ENCODE measurements around the gene SLC7A1. TPM values are rescaled to one million over a fixed set of nuclear protein-coding genes. Genes with fewer than 3 reads are reported as not detected.

The SLC7A1 gene
- total RNA-seq, 2 donors from 2014 or later: 8.6 to 19.5 TPM

- no peaks in the 10 kb centered on the region for H3K27me3 ChIP-seq
- no peak for DNase-seq (ENCODE audit: low spot score)
Measured at GRCh38 chr13:29519921-29520320, 75.6 kb downstream of the SLC7A1 start.

DNA sequence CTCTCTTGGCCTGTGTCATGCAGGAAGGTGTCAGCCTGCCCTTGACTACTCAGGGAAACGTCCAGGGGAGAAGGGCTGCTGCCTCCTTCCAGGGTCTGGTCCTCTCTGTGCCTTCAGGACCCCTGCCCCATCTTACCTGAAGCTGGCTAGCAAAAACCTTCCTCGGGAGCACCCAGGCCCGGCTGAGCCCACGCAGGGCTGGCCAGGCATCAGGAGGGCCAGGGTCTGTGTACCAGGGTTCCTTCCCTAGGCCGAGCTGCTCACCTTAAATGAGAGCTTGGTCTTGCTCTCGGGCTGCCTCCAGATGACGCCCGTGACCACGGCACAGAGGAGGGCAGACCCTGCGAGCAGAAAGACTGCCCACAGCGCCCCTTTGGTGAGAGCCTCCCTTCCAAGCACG is 78.6 kb downstream of the SLC7A1 start:
- no peak overlapping the region for H3K27ac ChIP-seq
- H3K4me1 ChIP-seq: no peaks in the 10 kb centered on the region
- DNase-seq (ENCODE audit: low spot score): no peak
- TF ChIP-seq CTCF (IDR thresholded peaks at IDR 0.05): no peak
- peaks cover 52% of the 10 kb centered on the region for H3K36me3 ChIP-seq
- H3K4me3 ChIP-seq: no peak overlapping the region
- H3K9me3 ChIP-seq: no peaks in the 10 kb centered on the region
- no peaks in the 10 kb centered on the region for H3K27me3 ChIP-seq

More at GRCh38 chr13:29519921-29520320, 75.6 kb downstream of the SLC7A1 start:
- TF ChIP-seq CTCF (IDR thresholded peaks at IDR 0.05): no peak
- H3K4me3 ChIP-seq: no peak overlapping the region
- peaks cover 0 to 18% of the 10 kb centered on the region in 2 donors for H3K4me1 ChIP-seq
- peaks cover 44% of the 10 kb centered on the region for H3K36me3 ChIP-seq
- no peak overlapping the region for H3K27ac ChIP-seq
- H3K9me3 ChIP-seq: no peaks in the 10 kb centered on the region

GRCh38 chr13:29516012-29516411 is 79.5 kb downstream of the SLC7A1 start:
- no peak for DNase-seq (ENCODE audit: low spot score)
- H3K36me3 ChIP-seq: peaks cover 44% of the 10 kb centered on the region
- no peak for TF ChIP-seq CTCF (IDR thresholded peaks at IDR 0.05)

GRCh38 chr13:29515372-29515771 is 80.1 kb downstream of the SLC7A1 start:
- no peak overlapping the region for H3K4me3 ChIP-seq
- no peaks in the 10 kb centered on the region for H3K27me3 ChIP-seq
- no peak for DNase-seq (ENCODE audit: low spot score)
- peaks cover 43% of the 10 kb centered on the region for H3K36me3 ChIP-seq
- H3K9me3 ChIP-seq: no peaks in the 10 kb centered on the region
- no peaks in the 10 kb centered on the region for H3K4me1 ChIP-seq
- no peak for TF ChIP-seq CTCF (IDR thresholded peaks at IDR 0.05)
- no peak overlapping the region for H3K27ac ChIP-seq

More at GRCh38 chr13:29516012-29516411, 79.5 kb downstream of the SLC7A1 start:
- no peaks in the 10 kb centered on the region for H3K9me3 ChIP-seq
- no peaks in the 10 kb centered on the region for H3K27me3 ChIP-seq
- H3K4me3 ChIP-seq: no peak overlapping the region
- H3K4me1 ChIP-seq: no peaks in the 10 kb centered on the region
- no peak overlapping the region for H3K27ac ChIP-seq

GRCh38 chr13:29514720-29515310 is 80.7 kb downstream of the SLC7A1 start:
- TF ChIP-seq CTCF (IDR thresholded peaks at IDR 0.05): no peak
- no peak for DNase-seq (ENCODE audit: low spot score)
- no peaks in the 10 kb centered on the region for H3K9me3 ChIP-seq
- no peaks in the 10 kb centered on the region for H3K4me1 ChIP-seq
- no peak overlapping the region for H3K27ac ChIP-seq
- peaks cover 43% of the 10 kb centered on the region for H3K36me3 ChIP-seq
- H3K4me3 ChIP-seq: no peak overlapping the region
- no peaks in the 10 kb centered on the region for H3K27me3 ChIP-seq
